GM19324 (cell line): ENCODE data around the gene EDEM1.
"Not testable (repeated sequence)": the region's sequence is repeated elsewhere in the genome, so short reads cannot be mapped to it uniquely, and the experiment has no call there.

Experiments
- ATAC-seq: cut with Tn5 transposase; IDR thresholded peaks from one replicate; pipeline ENCODE4 v1.9.1; 2021; ENCODE audit warnings: mild to moderate bottlenecking, moderate library complexity; ENCODE audit not compliant: unreplicated experiment, low FRiP score

The EDEM1 gene

DNA sequence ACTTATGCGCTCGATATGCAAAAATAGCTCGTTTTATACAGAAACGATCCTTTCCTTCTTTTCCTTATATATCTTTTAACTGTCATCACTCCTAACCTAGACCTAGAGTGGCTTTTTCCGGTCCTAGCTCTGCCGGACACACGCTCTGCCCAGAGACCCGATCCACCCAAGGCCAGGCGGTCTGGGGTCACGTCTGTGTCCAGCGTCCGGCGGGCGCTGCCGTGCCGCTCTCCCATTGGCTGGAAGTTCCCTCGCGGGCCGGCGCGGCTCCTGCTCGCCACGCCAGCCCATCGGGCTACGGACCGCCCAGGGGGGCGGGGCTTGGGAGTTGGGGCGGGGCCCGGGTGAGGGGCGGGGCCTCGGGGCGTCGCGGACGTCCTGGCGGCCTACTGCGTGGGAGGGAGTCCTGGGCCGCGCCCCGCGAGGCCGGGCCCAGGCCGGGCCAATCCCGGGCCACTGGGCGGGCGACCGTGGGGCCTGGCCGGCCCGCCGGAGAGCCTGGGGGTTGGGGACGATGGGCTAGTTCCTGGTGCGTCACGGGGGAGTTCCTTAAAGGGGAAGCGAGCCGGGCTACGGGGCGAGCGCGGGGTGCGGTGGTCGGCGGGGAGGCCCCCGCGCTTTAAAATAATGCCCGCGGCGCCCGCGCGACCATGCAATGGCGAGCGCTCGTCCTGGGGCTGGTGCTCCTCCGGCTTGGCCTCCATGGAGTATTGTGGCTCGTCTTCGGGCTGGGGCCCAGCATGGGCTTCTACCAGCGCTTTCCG, at the start of gene EDEM1:
TSS of gene EDEM1 (plus strand) at position 552 of the 764 bp plus-strand sequence. CDS start at position 651, 99 bp downstream.
- peak; percentile 92 for ATAC-seq

DNA sequence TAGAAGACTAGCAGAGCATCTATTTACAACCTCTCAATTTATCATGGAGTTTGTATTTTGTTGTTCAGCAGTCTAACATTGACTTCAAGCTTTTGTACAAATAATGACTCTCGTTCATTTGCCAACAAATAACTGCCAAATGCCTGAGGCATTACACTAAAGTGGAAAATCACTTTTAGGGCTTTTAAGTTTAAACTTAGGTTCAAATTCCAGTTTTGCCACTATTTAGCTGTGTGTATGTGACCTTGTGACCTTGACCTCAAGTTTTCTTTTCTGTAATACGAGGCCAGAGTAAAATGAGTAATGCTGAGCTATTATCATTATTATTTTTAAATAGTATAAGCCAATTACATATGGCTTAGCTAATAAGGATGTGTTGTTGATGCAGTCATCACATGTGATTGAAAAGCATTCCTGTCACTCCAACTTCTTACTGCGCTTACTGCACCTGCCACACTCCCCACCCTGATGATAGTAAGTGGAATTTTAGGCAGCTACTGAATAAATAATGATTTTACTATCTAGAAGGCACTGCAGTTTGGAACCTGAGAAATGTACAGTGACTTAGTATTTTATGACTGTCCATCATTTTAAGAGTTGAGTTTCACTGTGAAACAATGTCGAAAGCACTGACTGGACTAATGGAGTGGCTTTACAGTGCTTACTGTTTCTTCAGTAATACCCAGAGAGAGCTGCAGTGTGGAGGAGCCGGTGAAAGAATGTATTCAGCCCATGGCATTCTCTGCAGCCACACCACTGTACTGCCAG, 49.1 kb upstream of the EDEM1 start:
- ATAC-seq = no peak

GRCh38 chr3:5140230-5140621, 47.3 kb upstream of the EDEM1 start:
- ATAC-seq = no peak

- ATAC-seq = no peak
Observed at GRCh38 chr3:5140839-5141238, 46.7 kb upstream of the EDEM1 start.

DNA sequence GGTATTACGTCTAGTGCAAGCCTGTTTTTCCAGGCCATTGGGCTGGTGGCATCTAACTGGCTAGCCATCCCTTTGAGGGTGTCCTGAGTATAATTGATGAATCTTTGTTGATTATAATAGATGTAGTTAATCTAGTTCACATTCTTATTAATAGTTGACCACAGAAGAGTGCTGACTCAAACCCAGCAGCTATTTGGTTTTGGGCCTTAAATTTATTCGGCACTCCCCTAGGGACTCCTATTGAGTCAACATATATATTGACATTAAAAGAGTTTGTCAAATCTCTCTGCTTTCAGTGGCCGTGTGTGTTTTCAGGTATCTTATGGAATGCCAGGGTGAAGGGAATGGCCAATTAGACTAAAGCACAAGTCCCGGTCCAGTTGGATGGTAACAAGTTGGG, 45.7 kb upstream of the EDEM1 start:
- no peak for ATAC-seq

DNA sequence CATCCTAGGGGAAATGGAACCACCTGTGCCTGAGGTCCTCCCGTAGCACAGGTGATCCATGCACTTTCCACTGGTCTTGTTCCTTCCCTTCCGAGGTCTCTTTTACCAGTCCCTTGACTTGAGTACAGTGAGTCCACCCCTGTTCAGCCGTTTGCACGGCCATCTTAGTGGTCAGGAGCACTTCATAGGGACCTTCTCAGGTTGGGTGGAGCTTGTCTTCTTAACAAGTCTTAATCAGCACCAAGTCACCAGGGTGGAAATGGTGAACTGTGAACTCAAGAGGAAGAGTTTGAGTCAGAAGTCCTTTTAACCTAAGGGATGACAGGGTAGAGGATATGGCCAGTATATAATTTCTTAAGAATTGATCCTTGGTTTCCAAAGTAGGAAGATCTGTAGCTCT, 44.0 kb upstream of the EDEM1 start:
- ATAC-seq = no peak

- ATAC-seq = no peak
Observed at GRCh38 chr3:5144316-5144994, 43.1 kb upstream of the EDEM1 start.

DNA sequence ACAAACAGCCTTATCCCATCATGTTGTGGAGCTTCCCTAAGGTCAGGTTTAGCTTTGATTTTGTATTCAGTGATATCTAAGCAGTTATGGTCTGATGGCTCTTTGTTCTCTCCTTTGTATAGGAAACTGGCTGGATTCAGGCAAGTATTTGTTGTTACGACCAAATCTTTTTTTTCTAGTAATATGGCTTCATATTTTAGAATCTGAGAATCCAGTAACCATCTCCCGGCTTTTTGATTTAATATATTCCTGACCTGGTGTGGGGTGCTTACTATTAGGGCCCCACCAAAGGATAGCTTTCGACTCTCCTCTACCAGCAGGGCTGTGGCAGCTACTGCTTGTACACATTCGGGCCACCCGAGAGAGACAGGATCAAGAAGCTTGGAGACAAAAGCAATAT, 42.4 kb upstream of the EDEM1 start:
- no peak for ATAC-seq

DNA sequence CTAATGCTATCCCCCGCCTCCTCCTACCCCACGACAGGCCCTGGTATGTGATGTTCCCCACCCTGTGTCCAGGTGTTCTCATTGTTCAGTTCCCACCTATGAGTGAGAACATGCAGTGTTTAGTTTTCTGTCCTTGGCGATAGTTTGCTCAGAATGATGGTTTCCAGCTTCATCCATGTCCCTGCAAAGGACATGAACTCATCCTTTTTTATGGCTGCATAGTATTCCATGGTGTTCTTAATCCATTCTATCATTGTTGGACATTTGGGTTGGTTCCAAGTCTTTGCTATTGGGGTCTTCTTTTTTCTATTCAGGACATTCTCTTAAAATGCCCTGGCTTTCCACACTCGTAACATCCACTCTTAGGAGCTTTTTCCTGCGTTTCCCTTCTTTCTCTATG, 40.4 kb upstream of the EDEM1 start:
- not testable (repeated sequence) for ATAC-seq

- no peak for ATAC-seq
Observed at GRCh38 chr3:5149306-5149880, 38.1 kb upstream of the EDEM1 start.

DNA sequence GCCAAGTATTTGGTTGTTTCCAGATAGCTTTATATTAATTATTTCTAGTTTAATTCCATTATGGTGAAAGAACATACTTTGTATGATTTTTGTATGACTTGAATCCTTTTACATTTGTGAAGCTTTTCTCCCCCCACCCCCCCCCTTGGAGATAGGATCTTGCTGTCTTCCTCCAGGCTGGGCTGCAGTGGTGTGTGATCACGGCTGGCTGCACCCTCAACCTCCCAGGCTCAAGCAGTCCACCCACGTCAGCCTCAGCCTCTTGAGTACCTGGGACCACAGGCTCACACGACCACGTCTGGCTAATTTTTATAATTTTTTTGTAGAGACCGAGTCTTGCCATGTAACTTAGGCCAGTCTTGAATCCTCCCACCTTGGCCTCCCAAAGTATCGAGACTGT, 35.9 kb upstream of the EDEM1 start:
- ATAC-seq = no peak

- no peak for ATAC-seq
Observed at GRCh38 chr3:5153074-5153473, 34.4 kb upstream of the EDEM1 start.

GRCh38 chr3:5155241-5155640, 32.3 kb upstream of the EDEM1 start:
- ATAC-seq = no peak

DNA sequence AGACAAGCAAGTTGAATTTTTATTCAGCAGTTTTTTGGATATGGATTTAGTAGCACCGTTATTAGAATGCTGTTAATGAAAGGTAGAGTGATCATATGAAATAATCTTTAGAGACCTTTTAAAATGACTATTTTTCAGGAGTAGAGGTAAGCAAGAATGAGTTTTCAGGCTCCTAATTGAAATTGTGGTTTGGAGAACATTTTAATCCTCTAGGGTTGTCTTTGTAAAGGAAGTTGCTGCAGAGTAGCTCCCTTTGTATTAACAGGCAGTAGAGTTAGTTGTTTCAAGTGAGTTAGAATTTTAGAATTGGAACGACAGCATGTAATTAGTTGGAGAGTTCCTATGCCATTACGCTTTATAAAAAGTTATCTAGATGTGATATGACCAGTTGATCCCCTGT, 27.2 kb upstream of the EDEM1 start:
- ATAC-seq = no peak

GRCh38 chr3:5160940-5161858, 26.3 kb upstream of the EDEM1 start:
- ATAC-seq = no peak

DNA sequence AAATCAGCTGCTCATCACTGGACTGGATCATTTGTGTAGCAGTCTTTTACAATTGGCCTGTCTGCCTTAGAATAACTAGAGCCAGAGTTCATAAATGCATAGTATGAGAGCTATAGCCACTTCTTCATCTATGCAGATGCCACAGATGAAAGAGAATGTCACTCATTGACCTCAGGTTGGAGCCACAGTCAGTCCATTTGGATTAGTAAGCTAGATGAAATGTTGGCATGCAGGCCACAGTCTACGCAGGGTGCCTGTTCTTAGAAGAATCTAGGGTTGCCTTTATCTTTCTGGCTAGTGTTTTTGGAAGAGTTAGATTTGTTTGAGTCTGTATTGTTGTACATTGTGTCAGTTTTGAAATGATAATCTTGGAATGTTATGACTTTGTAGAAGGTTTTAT, 25.4 kb upstream of the EDEM1 start:
- no peak for ATAC-seq

- ATAC-seq = no peak
Observed at GRCh38 chr3:5165698-5166097, 21.8 kb upstream of the EDEM1 start.

DNA sequence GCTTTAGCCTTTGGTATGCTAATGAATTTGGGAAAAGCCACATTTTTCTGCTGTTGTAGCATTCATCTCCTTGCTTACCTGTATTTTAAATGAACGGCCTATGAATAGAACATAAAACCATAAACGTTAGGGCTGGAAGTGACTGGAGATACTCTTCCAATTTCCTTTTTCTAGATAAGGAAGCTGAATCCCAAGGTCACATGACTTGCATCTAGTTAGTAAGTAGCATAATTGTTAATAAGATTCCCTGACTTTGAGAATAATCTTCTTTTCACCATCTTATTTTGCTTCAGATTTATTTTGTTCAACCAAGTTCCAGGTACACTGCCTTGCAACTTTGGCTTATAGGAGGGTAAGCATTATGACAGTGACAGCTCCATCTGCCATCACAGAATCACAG, 20.7 kb upstream of the EDEM1 start:
- ATAC-seq = no peak

DNA sequence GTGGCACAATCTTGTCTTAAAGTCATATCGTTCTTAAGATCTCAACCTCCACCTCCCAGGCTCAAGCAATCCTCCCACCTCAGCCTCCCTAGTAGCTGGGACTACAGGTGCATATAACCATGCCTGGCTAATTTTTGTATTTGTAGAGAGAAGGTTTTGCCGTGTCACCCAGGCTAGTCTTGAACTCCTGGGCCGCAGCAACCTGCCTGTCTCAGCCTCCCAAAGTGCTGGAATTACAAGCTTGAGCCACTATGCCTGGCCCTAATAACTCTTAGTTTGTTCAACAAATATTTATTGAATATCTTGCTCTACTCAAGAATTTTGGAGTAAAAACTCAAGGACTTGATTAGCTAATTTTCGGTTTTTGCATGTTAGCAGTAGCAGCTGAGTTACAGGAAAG, 19.4 kb upstream of the EDEM1 start:
- ATAC-seq = no peak

DNA sequence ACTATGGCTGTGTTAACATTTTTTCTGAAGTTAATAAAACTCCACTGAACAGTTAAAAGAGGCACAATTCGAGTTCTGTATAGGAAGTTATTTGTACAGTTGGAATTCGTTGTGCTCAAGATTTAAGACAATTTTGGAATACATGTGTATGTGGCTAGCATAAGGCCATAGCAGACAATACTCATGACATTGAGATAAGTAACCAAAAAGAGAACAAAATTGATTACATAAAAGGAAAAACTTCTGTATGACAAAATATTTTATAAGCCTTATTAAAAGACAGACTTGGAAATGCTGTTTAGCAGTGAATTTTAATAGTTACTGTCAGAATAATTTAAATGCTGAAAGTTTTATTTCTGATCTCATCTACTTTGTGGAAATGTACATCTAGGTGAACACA, 17.7 kb upstream of the EDEM1 start:
- ATAC-seq = no peak
